Measurements from ENCODE around the gene SRP19. TPM values are rescaled to one million over a fixed set of nuclear protein-coding genes. Genes with fewer than 3 reads are reported as not detected.

SRP19 gene
- polyA plus RNA-seq, 1 donor (not counting 4 experiments of a cell fraction or from before 2014, with no cell fraction given) = 93.7 TPM

DNA sequence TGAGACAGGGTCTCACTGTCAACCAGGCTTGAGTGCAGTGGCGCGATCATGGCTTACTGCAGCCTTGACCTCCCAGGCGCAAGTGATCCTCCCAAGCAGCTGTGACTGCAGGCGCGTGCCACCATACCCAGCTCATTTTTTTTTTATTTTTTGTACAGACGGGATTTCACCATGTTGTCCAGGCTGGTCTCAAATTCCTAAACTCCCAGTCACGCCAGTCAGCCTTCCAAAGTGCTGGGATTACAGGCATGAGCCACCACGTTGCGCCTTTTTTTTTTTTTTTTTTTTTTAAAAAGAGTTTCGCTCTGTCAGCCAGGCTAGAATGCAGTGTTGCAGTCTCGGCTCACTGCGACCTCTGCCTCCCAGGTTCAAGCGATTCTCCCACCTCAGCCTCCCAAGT is 27.1 kb upstream of the SRP19 start:
- H3K79me2 ChIP-seq (ENCODE audit: control insufficient read depth, insufficient read depth, low read length) = no peaks in the 10 kb centered on the region
- no peak for FAIRE-seq
- DNase-seq (ENCODE audit: low read depth, low spot score) = no peak
- H3K4me1 ChIP-seq (ENCODE audit: control insufficient read depth, extremely low read depth, insufficient read depth, low read length) = no peaks in the 10 kb centered on the region
- dilution Hi-C loops (cut with MboI; ENCODE audit: extremely low pct_ligation_motif_present, low sequenced_read_pairs) = no loop called here
- TF ChIP-seq, protein P1, sequence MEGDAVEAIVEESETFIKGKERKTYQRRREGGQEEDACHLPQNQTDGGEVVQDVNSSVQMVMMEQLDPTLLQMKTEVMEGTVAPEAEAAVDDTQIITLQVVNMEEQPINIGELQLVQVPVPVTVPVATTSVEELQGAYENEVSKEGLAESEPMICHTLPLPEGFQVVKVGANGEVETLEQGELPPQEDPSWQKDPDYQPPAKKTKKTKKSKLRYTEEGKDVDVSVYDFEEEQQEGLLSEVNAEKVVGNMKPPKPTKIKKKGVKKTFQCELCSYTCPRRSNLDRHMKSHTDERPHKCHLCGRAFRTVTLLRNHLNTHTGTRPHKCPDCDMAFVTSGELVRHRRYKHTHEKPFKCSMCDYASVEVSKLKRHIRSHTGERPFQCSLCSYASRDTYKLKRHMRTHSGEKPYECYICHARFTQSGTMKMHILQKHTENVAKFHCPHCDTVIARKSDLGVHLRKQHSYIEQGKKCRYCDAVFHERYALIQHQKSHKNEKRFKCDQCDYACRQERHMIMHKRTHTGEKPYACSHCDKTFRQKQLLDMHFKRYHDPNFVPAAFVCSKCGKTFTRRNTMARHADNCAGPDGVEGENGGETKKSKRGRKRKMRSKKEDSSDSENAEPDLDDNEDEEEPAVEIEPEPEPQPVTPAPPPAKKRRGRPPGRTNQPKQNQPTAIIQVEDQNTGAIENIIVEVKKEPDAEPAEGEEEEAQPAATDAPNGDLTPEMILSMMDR (optimal IDR thresholded peaks at IDR 0.05 in 1 of 3, IDR thresholded peaks at IDR 0.05 in 1 of 3, conservative IDR thresholded peaks at IDR 0.05 in 1 of 3; ENCODE audit: extremely low read depth in 1 of 3, insufficient read depth in 2 of 3, low read length in 3 of 3) = no peak
- no peak for TF ChIP-seq EZH2 (IDR thresholded peaks at IDR 0.05; ENCODE audit: low read length)
- H2AFZ ChIP-seq (ENCODE audit: control insufficient read depth, low read length) = no peak overlapping the region
- no peaks in the 10 kb centered on the region for H3K9me3 ChIP-seq (ENCODE audit: control insufficient read depth, low read depth, low read length)
- peaks cover 10 to 12% of the 10 kb centered on the region in 2 experiments for H3K36me3 ChIP-seq (ENCODE audit: control insufficient read depth in 2 of 2, extremely low read depth in 1 of 2, insufficient read depth in 2 of 2, low read length in 2 of 2)
- no peaks in the 10 kb centered on the region for H3K9me1 ChIP-seq (ENCODE audit: control insufficient read depth, extremely low read depth, insufficient read depth, low read length)
- H3K27ac ChIP-seq (ENCODE audit: control insufficient read depth, insufficient read depth, low read length) = no peak overlapping the region
- H3K27me3 ChIP-seq (ENCODE audit: control insufficient read depth, extremely low read depth, insufficient read depth, low read length) = no peaks in the 10 kb centered on the region
- no peak overlapping the region for H3K4me2 ChIP-seq (ENCODE audit: control insufficient read depth, extremely low read depth, insufficient read depth, low read depth, low read length)
- no peak overlapping the region for H3K4me3 ChIP-seq (ENCODE audit: control insufficient read depth in 2 of 3, extremely low read depth in 1 of 3, insufficient read depth in 2 of 3, low read depth in 1 of 3, low read length in 3 of 3)
- H4K20me1 ChIP-seq (ENCODE audit: control insufficient read depth, extremely low read depth, insufficient read depth, low read length) = no peaks in the 10 kb centered on the region
- no peak overlapping the region for H3K9ac ChIP-seq (ENCODE audit: control insufficient read depth, extremely low read depth, insufficient read depth, low read length)

DNA sequence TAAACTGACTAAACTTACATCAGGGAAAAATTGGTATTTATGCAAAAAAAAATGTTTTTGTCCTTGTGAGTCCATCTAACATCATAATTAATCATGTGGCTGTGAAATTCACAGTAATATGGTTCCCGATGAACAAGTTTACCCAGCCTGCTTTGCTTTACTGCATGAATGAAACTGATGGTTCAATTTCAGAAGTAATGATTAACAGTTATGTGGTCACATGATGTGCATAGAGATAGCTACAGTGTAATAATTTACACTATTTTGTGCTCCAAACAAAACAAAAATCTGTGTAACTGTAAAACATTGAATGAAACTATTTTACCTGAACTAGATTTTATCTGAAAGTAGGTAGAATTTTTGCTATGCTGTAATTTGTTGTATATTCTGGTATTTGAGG is 16.6 kb upstream of the SRP19 start:
- no peak overlapping the region for H3K9ac ChIP-seq (ENCODE audit: control insufficient read depth, extremely low read depth, insufficient read depth, low read length)
- H3K36me3 ChIP-seq (ENCODE audit: control insufficient read depth in 2 of 2, extremely low read depth in 1 of 2, insufficient read depth in 2 of 2, low read length in 2 of 2) = peaks cover 0 to 3% of the 10 kb centered on the region in 2 experiments
- no peaks in the 10 kb centered on the region for H3K9me3 ChIP-seq (ENCODE audit: control insufficient read depth, low read depth, low read length)
- H2AFZ ChIP-seq (ENCODE audit: control insufficient read depth, low read length) = no peak overlapping the region
- dilution Hi-C loops (cut with MboI; ENCODE audit: extremely low pct_ligation_motif_present, low sequenced_read_pairs) = no loop called here
- H3K4me1 ChIP-seq (ENCODE audit: control insufficient read depth, extremely low read depth, insufficient read depth, low read length) = no peaks in the 10 kb centered on the region
- H3K27ac ChIP-seq (ENCODE audit: control insufficient read depth, insufficient read depth, low read length) = no peak overlapping the region
- H3K9me1 ChIP-seq (ENCODE audit: control insufficient read depth, extremely low read depth, insufficient read depth, low read length) = no peaks in the 10 kb centered on the region
- FAIRE-seq (no peak), DNase-seq (ENCODE audit: low read depth, low spot score) (no peak)
- no peak overlapping the region for H3K4me3 ChIP-seq (ENCODE audit: control insufficient read depth in 2 of 3, extremely low read depth in 1 of 3, insufficient read depth in 2 of 3, low read depth in 1 of 3, low read length in 3 of 3)
- no peak overlapping the region for H3K4me2 ChIP-seq (ENCODE audit: control insufficient read depth, extremely low read depth, insufficient read depth, low read depth, low read length)
- no peaks in the 10 kb centered on the region for H4K20me1 ChIP-seq (ENCODE audit: control insufficient read depth, extremely low read depth, insufficient read depth, low read length)
- TF ChIP-seq EZH2 (IDR thresholded peaks at IDR 0.05; ENCODE audit: low read length) = no peak
- TF ChIP-seq, protein P1 (optimal IDR thresholded peaks at IDR 0.05 in 1 of 3, IDR thresholded peaks at IDR 0.05 in 1 of 3, conservative IDR thresholded peaks at IDR 0.05 in 1 of 3; ENCODE audit: extremely low read depth in 1 of 3, insufficient read depth in 2 of 3, low read length in 3 of 3) = no peak
- no peaks in the 10 kb centered on the region for H3K27me3 ChIP-seq (ENCODE audit: control insufficient read depth, extremely low read depth, insufficient read depth, low read length)
- no peaks in the 10 kb centered on the region for H3K79me2 ChIP-seq (ENCODE audit: control insufficient read depth, insufficient read depth, low read length)
